CD4-positive, alpha-beta T cell (primary cell): ENCODE measurements around the gene CDSN. TPM values are rescaled to one million over a fixed set of nuclear protein-coding genes. Genes with fewer than 3 reads are reported as not detected.

ENCODE experiments used
- ATAC-seq: fragments of 200-7000 bp; cut with Tn5 transposase; one replicate; pipeline ENCODE4 v1.10.0; 2022; ENCODE audit warnings: mild to moderate bottlenecking; ENCODE audit not compliant: poor library complexity
- CTCF ChIA-PET: fragments of 350-600 bp; sonication (Branson Sonifier 250); formaldehyde crosslinking; loops from one replicate; lab custom pipeline; 2021; ENCODE audit warnings: antibody characterized with exemption, inconsistent platforms; lab: Charles Lee
- POLR2A ChIA-PET: fragments of 350-600 bp; sonication (Branson Sonifier 250); formaldehyde crosslinking; loops from one replicate; lab custom pipeline; 2021; ENCODE audit warnings: antibody characterized with exemption, inconsistent platforms; lab: Charles Lee
- DNase-seq, 14 experiments: peaks; one replicate each; pipeline ENCODE4 v3.0.0-alpha.2; 2013 to 2020; ENCODE audit warnings: mixed read lengths in 2 of 14
- H3K27ac ChIP-seq, 2 donors: one replicate each; pipeline versions ENCODE4 v1.5.1 to v1.7.0; 2013; ENCODE audit warnings: low read length in 2 of 2, low read depth in 1 of 2, mild to moderate bottlenecking in 1 of 2
- H3K27me3 ChIP-seq, 2 experiments: 1 replicate in 1 of 2; 2 replicates in 1 of 2; pipeline versions ENCODE4 v1.6.1 to v1.7.0; 2013; ENCODE audit warnings: low read length in 2 of 2, control low read depth in 1 of 2, mild to moderate bottlenecking in 1 of 2, moderate library complexity in 1 of 2; ENCODE audit not compliant: insufficient read depth in 2 of 2, control insufficient read depth in 1 of 2
- H3K36me3 ChIP-seq: one replicate; pipeline ENCODE4 v1.6.1; 2013; ENCODE audit warnings: low read length, control low read depth; ENCODE audit not compliant: insufficient read depth
- H3K4me1 ChIP-seq: one replicate; pipeline ENCODE4 v1.6.1; 2013; ENCODE audit warnings: low read length, control low read depth; ENCODE audit not compliant: insufficient read depth
- H3K4me3 ChIP-seq: one replicate; pipeline ENCODE4 v1.5.1; 2013; ENCODE audit warnings: mild to moderate bottlenecking, low read length, moderate library complexity
- H3K9me3 ChIP-seq, 2 experiments: 1 replicate in 1 of 2; 2 replicates in 1 of 2; pipeline versions ENCODE4 v1.6.1 to v1.7.0; 2013; ENCODE audit warnings: low read length in 2 of 2, mild to moderate bottlenecking in 2 of 2, control low read depth in 1 of 2, moderate library complexity in 1 of 2; ENCODE audit not compliant: control insufficient read depth in 1 of 2, insufficient read depth in 1 of 2
- H3K27ac Mint-ChIP-seq: one replicate; pipeline ENCODE4 v1.8.0; 2020; ENCODE audit warnings: mixed read lengths
- H3K27me3 Mint-ChIP-seq: one replicate; pipeline ENCODE4 v1.8.0; 2021; ENCODE audit warnings: mixed read lengths
- H3K36me3 Mint-ChIP-seq: one replicate; pipeline ENCODE4 v1.8.0; 2021; ENCODE audit warnings: low read depth, mixed read lengths
- H3K4me1 Mint-ChIP-seq: one replicate; pipeline ENCODE4 v1.8.0; 2021; ENCODE audit warnings: low read depth, mixed read lengths
- H3K4me3 Mint-ChIP-seq: one replicate; pipeline ENCODE4 v1.8.0; 2020; ENCODE audit warnings: mild to moderate bottlenecking, mixed read lengths
- H3K9me3 Mint-ChIP-seq: one replicate; pipeline ENCODE4 v1.8.0; 2020; ENCODE audit warnings: mixed read lengths
- intact Hi-C, 2 experiments: fragments of 100-400 bp; cut with DNase I in 1 of 2; cut with micrococcal nuclease in 1 of 2; formaldehyde crosslinking; loops; one replicate each; pipeline versions ENCODE4 v1.15.1 to v1.9.0; 2023 to 2025; cut with DNase I, micrococcal nuclease
- total RNA-seq, 174 experiments: library from RNA in 2 of 174; stranded (reverse) in 2 of 174; gene quantifications; one replicate each; pipeline ENCODE4 v1.2.3 and lab custom pipeline; 2021 to 2026
- TF ChIP-seq, protein P1 (sequence below): fragments of 200-600 bp; IDR thresholded peaks from one replicate; pipeline ENCODE4 v1.8.0; 2022; ENCODE audit warnings: antibody characterized with exemption, mild to moderate bottlenecking

The CDSN gene
- total RNA-seq, 2 experiments from 2014 or later: not detected

- no peak overlapping the region for H3K27ac ChIP-seq
- no peaks in the 10 kb centered on the region for H3K36me3 ChIP-seq
- H3K27me3 ChIP-seq: no peaks in the 10 kb centered on the region
- no peaks in the 10 kb centered on the region for H3K4me1 ChIP-seq
- no peak for DNase-seq
- ChIA-PET POLR2A (no interaction called here), CTCF (interaction anchor here (0.9 to 1.5 kb wide), 2 partner anchors 22 to 236 kb away, joined by 3 read pairs; no protein-coding TSS in a partner anchor)
- Mint-ChIP-seq H3K4me3 (no peak overlapping the region), H3K36me3 (no peaks in the 10 kb centered on the region), H3K4me1 (no peaks in the 10 kb centered on the region), H3K9me3 (no peaks in the 10 kb centered on the region), H3K27me3 (peaks cover 5% of the 10 kb centered on the region), H3K27ac (no peak overlapping the region)
- H3K9me3 ChIP-seq: no peaks in the 10 kb centered on the region
- H3K4me3 ChIP-seq: no peak overlapping the region
- intact Hi-C loops: no loop called here
- no peak for ATAC-seq
- TF ChIP-seq, protein P1, sequence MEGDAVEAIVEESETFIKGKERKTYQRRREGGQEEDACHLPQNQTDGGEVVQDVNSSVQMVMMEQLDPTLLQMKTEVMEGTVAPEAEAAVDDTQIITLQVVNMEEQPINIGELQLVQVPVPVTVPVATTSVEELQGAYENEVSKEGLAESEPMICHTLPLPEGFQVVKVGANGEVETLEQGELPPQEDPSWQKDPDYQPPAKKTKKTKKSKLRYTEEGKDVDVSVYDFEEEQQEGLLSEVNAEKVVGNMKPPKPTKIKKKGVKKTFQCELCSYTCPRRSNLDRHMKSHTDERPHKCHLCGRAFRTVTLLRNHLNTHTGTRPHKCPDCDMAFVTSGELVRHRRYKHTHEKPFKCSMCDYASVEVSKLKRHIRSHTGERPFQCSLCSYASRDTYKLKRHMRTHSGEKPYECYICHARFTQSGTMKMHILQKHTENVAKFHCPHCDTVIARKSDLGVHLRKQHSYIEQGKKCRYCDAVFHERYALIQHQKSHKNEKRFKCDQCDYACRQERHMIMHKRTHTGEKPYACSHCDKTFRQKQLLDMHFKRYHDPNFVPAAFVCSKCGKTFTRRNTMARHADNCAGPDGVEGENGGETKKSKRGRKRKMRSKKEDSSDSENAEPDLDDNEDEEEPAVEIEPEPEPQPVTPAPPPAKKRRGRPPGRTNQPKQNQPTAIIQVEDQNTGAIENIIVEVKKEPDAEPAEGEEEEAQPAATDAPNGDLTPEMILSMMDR: no peak
These were observed 54.7 kb downstream of the CDSN start for GRCh38 chr6:31065556-31065955.

Other genes starting within 250 kb of the CDSN start
- 1 to 10 TPM; 6.5 to 6.6 TPM for gene DDR1, start 235.9 kb downstream of the CDSN start, total RNA-seq
- gene GTF2H4, start 212.2 kb downstream of the CDSN start, total RNA-seq: 10 to 100 TPM in 1 of 2 experiments, 1 to 10 TPM in 1; 7.7 to 10.7 TPM
- gene VARS2, start 206.2 kb downstream of the CDSN start, total RNA-seq: 10 to 100 TPM; 19.3 to 21.7 TPM
- gene SFTA2, start 188.3 kb downstream of the CDSN start, total RNA-seq: not detected
- not detected for gene MUCL3, start 179.5 kb downstream of the CDSN start, total RNA-seq
- gene MUC21, start 136.7 kb downstream of the CDSN start, total RNA-seq: not detected
- not detected for gene MUC22, start 110.0 kb downstream of the CDSN start, total RNA-seq
- gene C6orf15, start 7.9 kb downstream of the CDSN start, total RNA-seq: not detected
- gene PSORS1C1, start 5.6 kb downstream of the CDSN start, total RNA-seq: not detected
- not detected for gene PSORS1C2, start 18.6 kb upstream of the CDSN start, total RNA-seq
- 10 to 100 TPM; 17.5 to 18.2 TPM for gene CCHCR1, start 37.4 kb upstream of the CDSN start, total RNA-seq
- 1 to 10 TPM; 3.3 to 4.1 TPM for gene TCF19, start 38.1 kb upstream of the CDSN start, total RNA-seq
- not detected for gene POU5F1, start 50.2 kb upstream of the CDSN start, total RNA-seq
- 1,000 to 10,000 TPM; 1,977 to 1,996 TPM for gene HLA-C, start 151.6 kb upstream of the CDSN start, total RNA-seq
- gene HLA-B, start 236.7 kb upstream of the CDSN start, total RNA-seq: 1,000 to 10,000 TPM; 6,758 to 7,013 TPM